Measurements from ENCODE around the gene GAD1.

DNA sequence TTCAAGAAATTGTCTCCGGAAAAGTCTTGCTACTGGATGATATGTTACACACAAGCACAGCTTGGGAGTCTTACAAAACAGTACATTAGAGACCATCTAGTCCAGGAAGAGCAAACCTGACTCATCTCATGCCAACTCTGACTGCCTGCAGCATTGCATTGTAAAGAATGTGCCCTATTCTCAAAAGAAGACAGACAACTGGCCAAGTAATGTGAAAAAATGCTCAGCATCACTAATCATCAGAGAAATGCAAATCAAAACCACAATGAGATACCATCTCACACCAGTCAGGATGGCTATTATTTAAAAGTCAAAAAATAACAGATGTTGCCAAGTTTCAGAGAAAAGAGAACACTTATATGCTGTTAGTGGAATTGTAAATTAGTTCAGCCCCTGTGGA is 69.7 kb downstream of the GAD1 start:
- TF ChIP-seq SP1 (IDR thresholded peaks at IDR 0.05; ENCODE audit: low read depth, low read length) (no peak), CBX5 (IDR thresholded peaks at IDR 0.05; ENCODE audit: low read depth, low read length) (no peak), POLR2A (IDR thresholded peaks at IDR 0.05; ENCODE audit: control extremely low read depth in 1 of 2, low read depth in 2 of 2, low read length in 2 of 2) (no peak), RAD21 (IDR thresholded peaks at IDR 0.05 in 1 of 2, conservative IDR thresholded peaks at IDR 0.05 in 1 of 2; ENCODE audit: low read depth in 2 of 2, low read length in 2 of 2) (no peak), EP300 (IDR thresholded peaks at IDR 0.05; ENCODE audit: borderline replicate concordance in 1 of 2, low read depth in 2 of 2, low read length in 2 of 2) (no peak), SRF (IDR thresholded peaks at IDR 0.05; ENCODE audit: low read depth, low read length) (no peak), CREB1 (IDR thresholded peaks at IDR 0.05) (no peak)
- TF ChIP-seq, protein P1, sequence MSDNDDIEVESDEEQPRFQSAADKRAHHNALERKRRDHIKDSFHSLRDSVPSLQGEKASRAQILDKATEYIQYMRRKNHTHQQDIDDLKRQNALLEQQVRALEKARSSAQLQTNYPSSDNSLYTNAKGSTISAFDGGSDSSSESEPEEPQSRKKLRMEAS (IDR thresholded peaks at IDR 0.05) = no peak
- TF ChIP-seq, protein P2, sequence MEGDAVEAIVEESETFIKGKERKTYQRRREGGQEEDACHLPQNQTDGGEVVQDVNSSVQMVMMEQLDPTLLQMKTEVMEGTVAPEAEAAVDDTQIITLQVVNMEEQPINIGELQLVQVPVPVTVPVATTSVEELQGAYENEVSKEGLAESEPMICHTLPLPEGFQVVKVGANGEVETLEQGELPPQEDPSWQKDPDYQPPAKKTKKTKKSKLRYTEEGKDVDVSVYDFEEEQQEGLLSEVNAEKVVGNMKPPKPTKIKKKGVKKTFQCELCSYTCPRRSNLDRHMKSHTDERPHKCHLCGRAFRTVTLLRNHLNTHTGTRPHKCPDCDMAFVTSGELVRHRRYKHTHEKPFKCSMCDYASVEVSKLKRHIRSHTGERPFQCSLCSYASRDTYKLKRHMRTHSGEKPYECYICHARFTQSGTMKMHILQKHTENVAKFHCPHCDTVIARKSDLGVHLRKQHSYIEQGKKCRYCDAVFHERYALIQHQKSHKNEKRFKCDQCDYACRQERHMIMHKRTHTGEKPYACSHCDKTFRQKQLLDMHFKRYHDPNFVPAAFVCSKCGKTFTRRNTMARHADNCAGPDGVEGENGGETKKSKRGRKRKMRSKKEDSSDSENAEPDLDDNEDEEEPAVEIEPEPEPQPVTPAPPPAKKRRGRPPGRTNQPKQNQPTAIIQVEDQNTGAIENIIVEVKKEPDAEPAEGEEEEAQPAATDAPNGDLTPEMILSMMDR (IDR thresholded peaks at IDR 0.05; ENCODE audit: control extremely low read depth in 1 of 3, insufficient read depth in 1 of 3, low read depth in 1 of 3, low read length in 3 of 3) = no peak
